Caco-2 (cell line): ENCODE measurements around the gene MEX3A. TPM values are rescaled to one million over a fixed set of nuclear protein-coding genes. Genes with fewer than 3 reads are reported as not detected.

Experiments used
- BruUV-seq: library from RNA; stranded (reverse); fragments of 400-500 nt; replicated peaks from 2 replicates; lab custom pipeline; 2021; lab: Mats Ljungman, UMichigan
- CTCF ChIA-PET: fragments of 300-600 bp; sonication (Branson Sonifier 250); formaldehyde crosslinking; loops from one replicate; lab custom pipeline; 2022; ENCODE audit warnings: antibody characterized with exemption; lab: Charles Lee
- POLR2A ChIA-PET: fragments of 300-600 bp; sonication (Branson Sonifier 250); formaldehyde crosslinking; loops from one replicate; lab custom pipeline; 2022; ENCODE audit warnings: antibody characterized with exemption; lab: Charles Lee
- DNase-seq, 2 experiments: peaks; one replicate each; pipeline versions ENCODE4 v3.0.0 to v3.0.0-alpha.2; 2020 to 2022
- H3K27me3 ChIP-seq: replicated peaks from 2 replicates; pipeline ENCODE4 v1.6.0; 2011; ENCODE audit warnings: low read length; ENCODE audit not compliant: control insufficient read depth, insufficient read depth
- H3K36me3 ChIP-seq: 2 replicates; pipeline ENCODE4 v1.5.1; 2011; ENCODE audit warnings: low read length; ENCODE audit not compliant: control insufficient read depth, insufficient read depth
- H3K4me1 ChIP-seq: fragments of 250-450 bp; sonication (Bioruptor Pico); 2 replicates; pipeline ENCODE4 v1.5.1; 2020; ENCODE audit warnings: mild to moderate bottlenecking
- H3K4me3 ChIP-seq: 2 replicates; pipeline ENCODE4 v1.5.1; 2011; ENCODE audit warnings: low read depth, mild to moderate bottlenecking, control low read depth, low read length
- H3K9me3 ChIP-seq: fragments of 250-450 bp; sonication (Bioruptor Pico); 2 replicates; pipeline ENCODE4 v1.5.1; 2020; ENCODE audit warnings: mild to moderate bottlenecking, moderate library complexity
- H3K27ac Mint-ChIP-seq: one replicate; pipeline ENCODE4 v1.8.0; 2022; ENCODE audit warnings: mixed read lengths; ENCODE audit not compliant: unreplicated experiment
- H3K27me3 Mint-ChIP-seq: one replicate; pipeline ENCODE4 v1.8.0; 2022; ENCODE audit warnings: mixed read lengths; ENCODE audit not compliant: insufficient read depth, unreplicated experiment
- H3K36me3 Mint-ChIP-seq: one replicate; pipeline ENCODE4 v1.8.0; 2022; ENCODE audit warnings: mild to moderate bottlenecking, mixed read lengths; ENCODE audit not compliant: insufficient read depth, unreplicated experiment
- H3K4me1 Mint-ChIP-seq: one replicate; pipeline ENCODE4 v1.8.0; 2022; ENCODE audit warnings: low read depth, mixed read lengths; ENCODE audit not compliant: unreplicated experiment
- H3K4me3 Mint-ChIP-seq: one replicate; pipeline ENCODE4 v1.8.0; 2022; ENCODE audit warnings: mild to moderate bottlenecking, moderate library complexity, mixed read lengths; ENCODE audit not compliant: unreplicated experiment
- H3K9me3 Mint-ChIP-seq: one replicate; pipeline ENCODE4 v1.8.0; 2022; ENCODE audit warnings: mixed read lengths; ENCODE audit not compliant: unreplicated experiment
- CTCF ChIP-seq, 2 experiments: fragments of 200-600 bp in 1 of 2; IDR thresholded peaks; 1 replicate in 1 of 2; 2 replicates in 1 of 2; pipeline versions ENCODE4 v1.5.1 to v1.8.0; 2011 to 2022; ENCODE audit warnings: antibody characterized with exemption in 1 of 2, control low read depth in 1 of 2, inconsistent platforms in 1 of 2, low read depth in 1 of 2, low read length in 1 of 2, mild to moderate bottlenecking in 1 of 2, moderate library complexity in 1 of 2; ENCODE audit not compliant: insufficient read depth in 1 of 2, severe bottlenecking in 1 of 2, unreplicated experiment in 1 of 2
- intact Hi-C: fragments of 100-400 bp; cut with micrococcal nuclease; formaldehyde crosslinking; loops from one replicate; pipeline ENCODE4 v1.10.0; 2022; ENCODE audit not compliant: unreplicated experiment
- total RNA-seq: library from RNA; stranded (reverse); gene quantifications from 2 replicates; pipeline ENCODE4 v1.2.3, GENCODE V29; 2022

The MEX3A gene
- total RNA-seq, 1 experiment from 2014 or later: 8.9 TPM

- ChIA-PET CTCF (interaction anchor here (1.1 to 10.1 kb wide), 2 partner anchors 28 to 131 kb away, joined by 3 to 115 read pairs; no protein-coding TSS in a partner anchor), POLR2A (no interaction called here)
- BruUV-seq: no TSS peak
- Histone ChIP-seq H3K36me3 (no peaks in the 10 kb centered on the region), H3K9me3 (no peaks in the 10 kb centered on the region), H3K4me3 (no peak overlapping the region), H3K4me1 (peaks cover 42% of the 10 kb centered on the region), H3K27me3 (no peaks in the 10 kb centered on the region)
- Mint-ChIP-seq H3K9me3 (no peaks in the 10 kb centered on the region), H3K4me1 (peaks cover 59% of the 10 kb centered on the region), H3K36me3 (peaks cover 27% of the 10 kb centered on the region), H3K4me3 (no peak overlapping the region), H3K27me3 (no peaks in the 10 kb centered on the region), H3K27ac (no peak overlapping the region)
- intact Hi-C loops: no loop called here
- DNase-seq: no peak
- no peak for TF ChIP-seq CTCF (IDR thresholded peaks at IDR 0.05; ENCODE audit: insufficient read depth in 1 of 2, low read depth in 1 of 2, low read length in 1 of 2, severe bottlenecking in 1 of 2, unreplicated experiment in 1 of 2)
Observed at GRCh38 chr1:156101880-156102279, 19.6 kb upstream of the MEX3A start.

GRCh38 chr1:156100205-156100995 lies 18.1 kb upstream of the MEX3A start:
- ChIA-PET POLR2A (no interaction called here), CTCF (interaction anchor here (0.7 to 10.1 kb wide), 5 partner anchors 10 to 133 kb away, joined by 3 to 115 read pairs (median 4); no protein-coding TSS in a partner anchor)
- no peaks in the 10 kb centered on the region for H3K9me3 ChIP-seq
- no TSS peak for BruUV-seq
- Mint-ChIP-seq H3K4me3 (no peak overlapping the region), H3K9me3 (no peaks in the 10 kb centered on the region), H3K27ac (no peak overlapping the region), H3K36me3 (peaks cover 16% of the 10 kb centered on the region), H3K27me3 (no peaks in the 10 kb centered on the region), H3K4me1 (peaks cover 64% of the 10 kb centered on the region)
- no peak for TF ChIP-seq CTCF (IDR thresholded peaks at IDR 0.05; ENCODE audit: insufficient read depth in 1 of 2, low read depth in 1 of 2, low read length in 1 of 2, severe bottlenecking in 1 of 2, unreplicated experiment in 1 of 2)
- H3K27me3 ChIP-seq: no peaks in the 10 kb centered on the region
- H3K4me3 ChIP-seq: no peak overlapping the region
- intact Hi-C loops: loop anchor here (1.0 kb wide), 1 partner anchor 30 kb away; no protein-coding TSS in a partner anchor
- DNase-seq: no peak
- H3K4me1 ChIP-seq: peaks cover 48% of the 10 kb centered on the region
- H3K36me3 ChIP-seq: no peaks in the 10 kb centered on the region

GRCh38 chr1:156099282-156099681 lies 17.0 kb upstream of the MEX3A start:
- intact Hi-C loops: no loop called here
- peaks cover 37% of the 10 kb centered on the region for H3K4me1 ChIP-seq
- H3K4me3 ChIP-seq: no peak overlapping the region
- Mint-ChIP-seq H3K4me3 (no peak overlapping the region), H3K36me3 (peaks cover 14% of the 10 kb centered on the region), H3K27ac (no peak overlapping the region), H3K4me1 (peaks cover 54% of the 10 kb centered on the region), H3K27me3 (no peaks in the 10 kb centered on the region), H3K9me3 (no peaks in the 10 kb centered on the region)
- CTCF ChIA-PET: interaction anchor here (1.2 to 10.1 kb wide), 4 partner anchors 16 to 126 kb away, joined by 3 to 115 read pairs (median 17); no protein-coding TSS in a partner anchor
- no peaks in the 10 kb centered on the region for H3K36me3 ChIP-seq
- no peak for DNase-seq
- BruUV-seq: no TSS peak
- no peaks in the 10 kb centered on the region for H3K27me3 ChIP-seq
- POLR2A ChIA-PET: interaction anchor here (0.9 kb wide), 1 partner anchor 15 kb away, joined by 3 read pairs; no protein-coding TSS in a partner anchor
- no peak for TF ChIP-seq CTCF (IDR thresholded peaks at IDR 0.05; ENCODE audit: insufficient read depth in 1 of 2, low read depth in 1 of 2, low read length in 1 of 2, severe bottlenecking in 1 of 2, unreplicated experiment in 1 of 2)
- no peaks in the 10 kb centered on the region for H3K9me3 ChIP-seq
